ENCODE measurements around the gene KRT9.
"Not testable (repeated sequence)": the region's sequence is repeated elsewhere in the genome, so short reads cannot be mapped to it uniquely, and the experiment has no call there.

Gene KRT9

GRCh38 chr17:41579484-41580243 is 7.8 kb upstream of the KRT9 start:
- peak; percentile 33 for DNase-seq (ENCODE audit: low spot score)

GRCh38 chr17:41578971-41579370 is 7.1 kb upstream of the KRT9 start:
- DNase-seq (ENCODE audit: low spot score) = no peak

GRCh38 chr17:41578538-41578937 is 6.7 kb upstream of the KRT9 start:
- DNase-seq (ENCODE audit: low spot score) = no peak

GRCh38 chr17:41576740-41577139 is 4.9 kb upstream of the KRT9 start:
- not testable (repeated sequence) for DNase-seq (ENCODE audit: low spot score)

- DNase-seq (ENCODE audit: low spot score) = no peak
Observed at GRCh38 chr17:41575336-41575735, 3.5 kb upstream of the KRT9 start.

- peak; percentile 3 for DNase-seq (ENCODE audit: low spot score)
Observed at GRCh38 chr17:41567317-41567716, 4.5 kb downstream of the KRT9 start.

- no peak for DNase-seq (ENCODE audit: low spot score)
Observed at GRCh38 chr17:41565338-41565737, 6.5 kb downstream of the KRT9 start.

- DNase-seq (ENCODE audit: low spot score) = no peak
Observed at GRCh38 chr17:41563607-41564170, 8.2 kb downstream of the KRT9 start.

- DNase-seq (ENCODE audit: low spot score) = no peak
Observed at GRCh38 chr17:41561554-41561953, 10.3 kb downstream of the KRT9 start.

GRCh38 chr17:41559548-41559947 is 12.3 kb downstream of the KRT9 start:
- DNase-seq (ENCODE audit: low spot score) = no peak

- no peak for DNase-seq (ENCODE audit: low spot score)
Observed at GRCh38 chr17:41556931-41557330, 14.9 kb downstream of the KRT9 start.

- no peak for DNase-seq (ENCODE audit: low spot score)
Observed at GRCh38 chr17:41556306-41556705, 15.6 kb downstream of the KRT9 start.

- no peak for DNase-seq (ENCODE audit: low spot score)
Observed at GRCh38 chr17:41555105-41555887, 16.6 kb downstream of the KRT9 start.

GRCh38 chr17:41553987-41554680 is 17.7 kb downstream of the KRT9 start:
- no peak for DNase-seq (ENCODE audit: low spot score)

- DNase-seq (ENCODE audit: low spot score) = no peak
Observed at GRCh38 chr17:41553176-41553575, 18.7 kb downstream of the KRT9 start.

GRCh38 chr17:41552455-41552854 is 19.4 kb downstream of the KRT9 start:
- no peak for DNase-seq (ENCODE audit: low spot score)

GRCh38 chr17:41551365-41551764 is 20.5 kb downstream of the KRT9 start:
- no peak for DNase-seq (ENCODE audit: low spot score)

GRCh38 chr17:41549596-41550039 is 22.2 kb downstream of the KRT9 start:
- DNase-seq (ENCODE audit: low spot score) = no peak

GRCh38 chr17:41548844-41549595 is 22.8 kb downstream of the KRT9 start:
- DNase-seq (ENCODE audit: low spot score) = peak; percentile 83

- DNase-seq (ENCODE audit: low spot score) = peak; percentile 17
Observed at GRCh38 chr17:41547921-41548843, 23.7 kb downstream of the KRT9 start.
